ENCODE measurements around the gene INTS7.

- TF ChIP-seq TAF1 (IDR thresholded peaks at IDR 0.05; ENCODE audit: borderline replicate concordance, insufficient read depth, low read length) (no peak), POLR2AphosphoS5 (IDR thresholded peaks at IDR 0.05; ENCODE audit: low read depth, low read length) (no peak)
Observed at GRCh38 chr1:211903490-211904245, 131.7 kb downstream of the INTS7 start.
